Thoracic aorta (tissue), 2 donors: ENCODE measurements around the gene ADAMTS16. TPM values are rescaled to one million over a fixed set of nuclear protein-coding genes. Genes with fewer than 3 reads are reported as not detected.

Experiments used
- ATAC-seq: fragments of 150-250 bp; one replicate; pipeline ENCODE4 v1.8.0; 2017; ENCODE audit warnings: low read depth; ENCODE audit not compliant: insufficient number of reproducible peaks, low FRiP score
- DNase-seq: peaks from one replicate; pipeline ENCODE4 v3.0.0-alpha.2; 2020; ENCODE audit warnings: low spot score
- H3K27ac ChIP-seq, 2 donors: fragments of 200-600 bp; sonication (generic); 1 replicate in 1 of 2; 2 replicates in 1 of 2; pipeline ENCODE4 v1.5.1; 2016; ENCODE audit warnings: mild to moderate bottlenecking in 2 of 2, moderate library complexity in 2 of 2
- H3K27me3 ChIP-seq: fragments of 200-600 bp; sonication (generic); replicated peaks from 2 replicates; pipeline ENCODE4 v1.6.0; 2016; ENCODE audit warnings: mild to moderate bottlenecking; ENCODE audit not compliant: insufficient read depth
- H3K36me3 ChIP-seq: fragments of 200-600 bp; sonication (generic); one replicate; pipeline ENCODE4 v1.5.1; 2016
- H3K4me1 ChIP-seq, 2 donors: fragments of 200-600 bp; sonication (generic); 1 replicate in 1 of 2; 2 replicates in 1 of 2; pipeline versions ENCODE4 v1.5.1 to v1.6.0; 2016; ENCODE audit warnings: low read depth in 2 of 2, mild to moderate bottlenecking in 1 of 2; ENCODE audit not compliant: control insufficient read depth in 1 of 2
- H3K4me3 ChIP-seq: fragments of 200-600 bp; sonication (generic); 2 replicates; pipeline ENCODE4 v1.5.1; 2016; ENCODE audit warnings: mild to moderate bottlenecking
- H3K9me3 ChIP-seq: fragments of 200-600 bp; sonication (generic); 2 replicates; pipeline ENCODE4 v1.5.1; 2016
- total RNA-seq, 2 donors: library from RNA; depleted of rRNA; stranded (reverse); fragments of >200 nt; gene quantifications; one replicate each; pipeline versions ENCODE4 v1.1.0 to v1.2.3, GENCODE V29; 2016
- TF ChIP-seq, protein P1 (sequence below): fragments of 200-600 bp; sonication (generic); IDR thresholded peaks from one replicate; pipeline ENCODE4 v1.5.1; 2019; ENCODE audit warnings: antibody characterized with exemption

The ADAMTS16 gene
- total RNA-seq, 2 donors from 2014 or later, result not detected

DNA sequence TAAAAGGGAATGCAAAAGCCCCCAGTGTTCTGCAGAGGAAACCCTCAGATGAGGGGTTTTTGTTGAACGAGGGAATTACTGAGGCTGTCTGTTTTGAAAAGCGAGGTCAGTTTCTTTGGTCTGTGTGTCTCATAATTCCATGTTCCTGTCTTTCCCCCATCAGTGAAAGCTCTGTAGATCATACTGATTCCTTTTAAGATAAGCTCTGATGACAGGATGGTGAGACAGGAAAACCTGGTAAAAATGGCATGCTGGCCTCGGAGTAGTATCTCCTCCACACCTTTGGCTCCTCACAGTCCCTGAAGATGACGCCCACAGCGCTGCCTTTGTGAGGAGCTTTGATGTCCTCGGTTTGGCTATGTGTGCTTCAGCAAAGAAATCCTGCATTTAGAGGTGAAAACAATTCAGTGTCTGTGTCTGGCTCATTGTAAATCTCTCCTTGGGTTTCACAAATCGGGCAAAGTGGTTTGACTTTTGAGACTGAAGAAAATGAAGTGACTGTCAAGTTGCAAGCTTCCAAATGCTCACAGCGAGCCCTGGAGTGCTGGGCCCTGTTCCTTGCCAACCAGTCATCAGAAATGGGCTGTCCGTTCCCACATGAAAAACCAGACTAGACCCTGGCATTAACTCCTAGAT lies 157.4 kb downstream of the ADAMTS16 start:
- Histone ChIP-seq H3K27me3 (no peaks in the 10 kb centered on the region), H3K4me3 (no peak overlapping the region), H3K36me3 (no peaks in the 10 kb centered on the region), H3K27ac (no peak overlapping the region), H3K4me1 (no peaks in the 10 kb centered on the region), H3K9me3 (peaks cover 8% of the 10 kb centered on the region)
- no peak for ATAC-seq
- TF ChIP-seq, protein P1, sequence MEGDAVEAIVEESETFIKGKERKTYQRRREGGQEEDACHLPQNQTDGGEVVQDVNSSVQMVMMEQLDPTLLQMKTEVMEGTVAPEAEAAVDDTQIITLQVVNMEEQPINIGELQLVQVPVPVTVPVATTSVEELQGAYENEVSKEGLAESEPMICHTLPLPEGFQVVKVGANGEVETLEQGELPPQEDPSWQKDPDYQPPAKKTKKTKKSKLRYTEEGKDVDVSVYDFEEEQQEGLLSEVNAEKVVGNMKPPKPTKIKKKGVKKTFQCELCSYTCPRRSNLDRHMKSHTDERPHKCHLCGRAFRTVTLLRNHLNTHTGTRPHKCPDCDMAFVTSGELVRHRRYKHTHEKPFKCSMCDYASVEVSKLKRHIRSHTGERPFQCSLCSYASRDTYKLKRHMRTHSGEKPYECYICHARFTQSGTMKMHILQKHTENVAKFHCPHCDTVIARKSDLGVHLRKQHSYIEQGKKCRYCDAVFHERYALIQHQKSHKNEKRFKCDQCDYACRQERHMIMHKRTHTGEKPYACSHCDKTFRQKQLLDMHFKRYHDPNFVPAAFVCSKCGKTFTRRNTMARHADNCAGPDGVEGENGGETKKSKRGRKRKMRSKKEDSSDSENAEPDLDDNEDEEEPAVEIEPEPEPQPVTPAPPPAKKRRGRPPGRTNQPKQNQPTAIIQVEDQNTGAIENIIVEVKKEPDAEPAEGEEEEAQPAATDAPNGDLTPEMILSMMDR, result no peak
- no peak for DNase-seq

DNA sequence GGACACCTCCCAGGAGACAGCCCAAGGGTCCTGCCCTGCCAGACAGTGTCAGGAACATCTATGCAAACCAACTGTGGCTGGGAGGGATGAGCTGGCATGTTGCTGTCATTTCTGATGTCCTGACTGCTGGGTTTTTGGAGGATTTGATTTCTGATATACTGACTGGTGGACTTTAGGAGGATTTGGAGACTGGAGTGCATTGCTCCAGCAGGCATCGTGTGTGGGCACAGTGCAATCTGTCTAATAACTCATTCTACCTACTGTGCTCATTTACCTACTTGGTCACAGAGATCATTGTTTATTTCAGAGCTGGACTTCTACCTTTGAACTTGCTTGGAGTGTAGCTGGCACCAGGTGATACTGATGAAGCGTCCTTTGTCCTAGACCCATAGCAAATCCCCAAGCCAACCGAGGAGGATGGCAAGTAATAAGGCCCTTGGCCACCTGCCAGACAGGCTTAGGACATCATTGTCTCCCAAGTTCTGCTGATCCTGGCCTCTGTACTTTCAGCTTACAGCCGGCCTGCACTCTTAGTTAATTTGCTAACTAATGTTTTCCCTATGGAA lies 158.0 kb downstream of the ADAMTS16 start:
- no peak for ATAC-seq
- TF ChIP-seq, protein P1, result no peak
- no peaks in the 10 kb centered on the region for H3K4me1 ChIP-seq
- DNase-seq, result no peak
- H3K4me3 ChIP-seq, result no peak overlapping the region
- no peak overlapping the region for H3K27ac ChIP-seq
- no peaks in the 10 kb centered on the region for H3K36me3 ChIP-seq
- H3K9me3 ChIP-seq, result peaks cover 8% of the 10 kb centered on the region
- no peaks in the 10 kb centered on the region for H3K27me3 ChIP-seq

DNA sequence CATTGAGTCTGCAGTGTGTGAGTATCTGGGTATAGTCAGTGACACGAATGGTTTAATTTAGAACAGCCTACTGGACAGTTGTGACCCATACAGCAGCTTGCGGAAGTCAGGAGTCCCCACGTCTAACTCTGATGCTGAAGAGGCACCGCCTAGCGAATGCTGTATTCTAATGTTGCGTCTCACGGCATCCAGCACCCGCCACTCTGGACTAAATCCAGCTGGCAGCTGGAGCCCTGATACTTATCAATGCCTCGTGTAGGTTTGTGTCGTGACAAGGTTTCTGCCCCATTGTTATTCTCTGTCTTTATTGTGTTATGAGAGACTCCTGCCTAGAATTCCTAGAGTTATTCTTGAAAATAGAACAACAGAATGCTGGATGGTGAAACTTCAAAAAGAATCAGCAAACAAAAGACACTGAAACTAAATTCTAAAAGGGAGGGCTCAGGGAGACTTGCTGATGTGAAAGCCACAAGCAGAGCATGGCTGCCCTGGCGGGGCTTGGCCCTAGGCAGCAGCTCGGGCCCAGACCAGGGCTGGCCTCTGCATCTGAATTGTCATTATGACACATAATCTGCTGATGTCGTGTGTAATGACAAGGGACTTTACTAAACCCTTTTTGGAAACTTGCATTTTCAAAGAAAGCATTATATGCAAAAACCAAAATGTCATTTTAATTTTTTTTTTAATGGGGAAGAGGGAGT lies 158.9 kb downstream of the ADAMTS16 start:
- Histone ChIP-seq H3K36me3 (no peaks in the 10 kb centered on the region), H3K4me1 (no peaks in the 10 kb centered on the region), H3K4me3 (no peak overlapping the region), H3K27ac (no peak overlapping the region), H3K9me3 (peaks cover 8% of the 10 kb centered on the region), H3K27me3 (no peaks in the 10 kb centered on the region)
- DNase-seq (no peak), ATAC-seq (no peak)
- TF ChIP-seq, protein P1, result no peak

DNA sequence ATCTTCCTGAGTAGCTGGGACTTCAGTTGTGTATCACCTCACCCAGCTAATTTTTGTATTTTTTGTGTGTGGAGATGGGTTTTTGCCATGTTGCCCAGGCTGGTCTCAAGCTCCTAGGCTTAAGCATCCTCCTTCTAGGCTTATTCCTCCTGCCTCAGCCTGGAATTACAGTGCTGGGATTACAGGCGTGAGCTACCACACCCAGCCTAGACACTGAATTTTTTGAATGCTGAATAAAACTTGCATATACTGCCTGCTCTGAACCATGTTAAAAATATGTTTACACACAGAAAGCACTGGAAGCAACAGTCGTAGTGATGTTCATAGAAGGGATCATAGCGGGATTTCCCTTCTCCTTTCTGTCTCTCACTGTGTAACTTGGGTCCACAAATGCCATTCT lies 161.0 kb downstream of the ADAMTS16 start:
- Histone ChIP-seq H3K9me3 (peaks cover 8% of the 10 kb centered on the region), H3K27me3 (no peaks in the 10 kb centered on the region), H3K4me1 (no peaks in the 10 kb centered on the region), H3K36me3 (no peaks in the 10 kb centered on the region), H3K4me3 (no peak overlapping the region), H3K27ac (no peak overlapping the region)
- TF ChIP-seq, protein P1, result no peak
- ATAC-seq (no peak), DNase-seq (no peak)

DNA sequence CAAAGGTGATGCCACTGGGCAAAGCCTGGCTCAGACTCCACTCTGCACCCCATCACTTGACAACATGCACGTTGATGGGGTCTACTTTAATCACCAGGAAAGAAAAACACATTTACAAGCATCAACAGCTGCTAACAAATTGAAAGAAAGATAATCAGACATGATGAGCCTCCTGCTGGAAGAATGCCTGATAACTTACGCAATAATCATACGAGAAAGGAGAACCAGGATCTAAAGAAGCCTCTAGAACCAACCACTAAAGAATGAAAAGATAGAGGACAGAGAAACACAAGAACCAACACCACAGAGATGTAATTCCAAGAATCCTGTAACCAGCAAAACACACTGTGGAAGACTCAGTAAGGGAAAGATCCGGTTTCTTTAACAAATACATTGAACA lies 162.1 kb downstream of the ADAMTS16 start:
- no peak overlapping the region for H3K27ac ChIP-seq
- H3K9me3 ChIP-seq, result peaks cover 8% of the 10 kb centered on the region
- no peaks in the 10 kb centered on the region for H3K4me1 ChIP-seq
- no peaks in the 10 kb centered on the region for H3K36me3 ChIP-seq
- ATAC-seq (no peak), DNase-seq (no peak)
- TF ChIP-seq, protein P1, result no peak
- no peak overlapping the region for H3K4me3 ChIP-seq
- no peaks in the 10 kb centered on the region for H3K27me3 ChIP-seq
